Testis (tissue), 3 donors: ENCODE measurements around the gene PSMC6. TPM values are rescaled to one million over a fixed set of nuclear protein-coding genes. Genes with fewer than 3 reads are reported as not detected.

Experiments
- DNase-seq: peaks from one replicate; pipeline ENCODE4 v3.0.0-alpha.2; 2019
- H3K27ac ChIP-seq, 2 donors: fragments of 200-600 bp; sonication (generic); one replicate each; pipeline ENCODE4 v1.5.1; 2019
- H3K27me3 ChIP-seq: fragments of 200-600 bp; sonication (generic); one replicate; pipeline ENCODE4 v1.5.1; 2019
- H3K36me3 ChIP-seq: fragments of 200-600 bp; sonication (generic); one replicate; pipeline ENCODE4 v1.5.1; 2017; ENCODE audit warnings: low read depth; ENCODE audit errors: missing control alignments
- H3K4me1 ChIP-seq: fragments of 200-600 bp; sonication (generic); one replicate; pipeline ENCODE4 v1.5.1; 2019
- H3K4me3 ChIP-seq, 2 donors: fragments of 200-600 bp; sonication (generic); one replicate each; pipeline ENCODE4 v1.5.1; 2017 to 2019
- H3K9me3 ChIP-seq: fragments of 200-600 bp; sonication (generic); one replicate; pipeline ENCODE4 v1.5.1; 2017
- CTCF ChIP-seq, 3 experiments: fragments of 450-650 bp in 2 of 3; fragments of 200-600 bp in 1 of 3; sonication (generic) in 1 of 3; IDR thresholded peaks; one replicate each; pipeline ENCODE4 v1.5.1; 2016 to 2019; ENCODE audit warnings: antibody characterized with exemption in 3 of 3, mild to moderate bottlenecking in 2 of 3, moderate library complexity in 1 of 3
- POLR2A ChIP-seq: fragments of 450-650 bp; IDR thresholded peaks from one replicate; pipeline ENCODE4 v1.6.1; 2017; ENCODE audit warnings: antibody characterized with exemption, mild to moderate bottlenecking, moderate library complexity
- WGBS, 2 donors: methylation state at CpG; one replicate each; pipeline ENCODE4 v1.1.5; 2018; 5-methylcytosine and 5-hydroxymethylcytosine counted together
- intact Hi-C: fragments of 100-400 bp; cut with DNase I; formaldehyde crosslinking; loops from one replicate; pipeline ENCODE4 v1.15.1; 2023; ENCODE audit warnings: low total_unique reads
- polyA plus RNA-seq: library from polyadenylated mRNA; stranded (reverse); fragments of 350-450 nt; fragmentation: Illumina TruSeq; extraction: RNeasy Lipid Tissue Mini Kit (QIAGEN cat#74804); gene quantifications from one replicate; pipeline ENCODE4 v1.2.3, GENCODE V29; 2014; ENCODE audit warnings: low read depth, low replicate concordance; ENCODE audit not compliant: insufficient read depth
- total RNA-seq, 2 donors: library from RNA; depleted of rRNA; stranded (reverse); fragments of >200 nt; gene quantifications; one replicate each; pipeline ENCODE4 v1.2.3, GENCODE V29; 2016

Gene PSMC6
- total and polyA plus RNA-seq, 3 donors from 2014 or later = 45.0 to 75.9 (median 59.0) TPM

GRCh38 chr14:52692248-52692962 is 14.6 kb upstream of the PSMC6 start:
- DNase-seq = no peak
- H3K36me3 ChIP-seq = no peaks in the 10 kb centered on the region
- H3K27me3 ChIP-seq = no peaks in the 10 kb centered on the region
- no peak overlapping the region for H3K4me3 ChIP-seq
- no peak overlapping the region for H3K27ac ChIP-seq
- no peaks in the 10 kb centered on the region for H3K9me3 ChIP-seq
- WGBS, 2 donors = 77 to 78% methylated on average over 5 of the region's 5 CpGs
- intact Hi-C loops = no loop called here
- no peak for TF ChIP-seq POLR2A
- TF ChIP-seq CTCF (IDR thresholded peaks at IDR 0.05) = no peak
- H3K4me1 ChIP-seq = peaks cover 9% of the 10 kb centered on the region

DNA sequence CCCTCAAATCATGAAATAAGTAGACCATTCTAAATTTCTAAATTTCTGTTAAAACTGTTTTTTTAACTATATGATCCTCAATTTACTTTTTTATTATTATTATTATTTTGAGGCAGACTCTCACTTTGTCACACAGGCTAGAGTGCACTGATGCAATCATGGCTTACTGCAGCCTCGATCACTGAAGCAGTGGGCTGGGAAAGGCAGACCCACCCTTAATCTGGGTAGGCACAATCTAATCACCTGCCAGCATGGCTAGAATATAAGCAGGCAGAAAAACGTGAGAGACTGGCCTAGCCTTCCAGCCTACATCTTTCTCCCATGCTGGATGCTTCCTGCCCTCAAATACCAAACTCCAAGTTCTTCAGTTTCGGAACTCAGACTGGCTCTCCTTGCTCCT is 14.0 kb upstream of the PSMC6 start:
- no peaks in the 10 kb centered on the region for H3K27me3 ChIP-seq
- TF ChIP-seq POLR2A (no peak), CTCF (IDR thresholded peaks at IDR 0.05) (no peak)
- H3K27ac ChIP-seq = no peak overlapping the region
- WGBS, 2 donors = 64 to 76% methylated on average over 3 of the region's 3 CpGs
- intact Hi-C loops = no loop called here
- no peak overlapping the region for H3K4me3 ChIP-seq
- no peak for DNase-seq
- no peaks in the 10 kb centered on the region for H3K36me3 ChIP-seq
- peaks cover 9% of the 10 kb centered on the region for H3K4me1 ChIP-seq
- H3K9me3 ChIP-seq = no peaks in the 10 kb centered on the region

GRCh38 chr14:52693532-52693931 is 13.5 kb upstream of the PSMC6 start:
- H3K4me3 ChIP-seq = no peak overlapping the region
- no peaks in the 10 kb centered on the region for H3K9me3 ChIP-seq
- H3K36me3 ChIP-seq = no peaks in the 10 kb centered on the region
- DNase-seq = no peak
- TF ChIP-seq POLR2A (no peak), CTCF (IDR thresholded peaks at IDR 0.05) (no peak)
- H3K27ac ChIP-seq = no peak overlapping the region
- no peaks in the 10 kb centered on the region for H3K27me3 ChIP-seq
- 78 to 90% methylated on average over 7 of the region's 7 CpGs for WGBS, 2 donors
- H3K4me1 ChIP-seq = peaks cover 9% of the 10 kb centered on the region
- intact Hi-C loops = no loop called here

- TF ChIP-seq POLR2A = no peak
- TF ChIP-seq CTCF (IDR thresholded peaks at IDR 0.05) = no peak
- Histone ChIP-seq H3K4me3 (peak overlapping the region; percentile 73 to 87), H3K4me1 (peaks cover 9% of the 10 kb centered on the region), H3K27ac (peak overlapping the region; percentile 93 to 96), H3K9me3 (no peaks in the 10 kb centered on the region), H3K36me3 (no peaks in the 10 kb centered on the region), H3K27me3 (no peaks in the 10 kb centered on the region)
- WGBS, 2 donors = 0 to 1% methylated on average over 12 to 28 of the region's 46 CpGs
- DNase-seq = peak; percentile 53
- intact Hi-C loops = no loop called here
These were observed 12.1 kb upstream of the PSMC6 start for GRCh38 chr14:52694761-52695480.
